LNCaP clone FGC (cell line): ENCODE results near the gene SRCIN1.
"Not testable (repeated sequence)": the region's sequence is repeated elsewhere in the genome, so short reads cannot be mapped to it uniquely, and the experiment has no call there.

ENCODE experiments used
- DNase-seq: peaks from one replicate; pipeline ENCODE4 v3.0.0-alpha.2; 2011; ENCODE audit warnings: low read depth
- H3K4me3 ChIP-seq: 2 replicates; pipeline ENCODE4 v1.5.1; 2011; ENCODE audit warnings: mild to moderate bottlenecking, low read depth, low read length, control low read depth
- TF ChIP-seq, protein P1 (sequence below): IDR thresholded peaks from 2 replicates; pipeline ENCODE4 v1.5.1; 2012; ENCODE audit warnings: mild to moderate bottlenecking; ENCODE audit not compliant: control insufficient read depth, insufficient read depth; ENCODE audit errors: extremely low read depth

Gene SRCIN1, protein sequence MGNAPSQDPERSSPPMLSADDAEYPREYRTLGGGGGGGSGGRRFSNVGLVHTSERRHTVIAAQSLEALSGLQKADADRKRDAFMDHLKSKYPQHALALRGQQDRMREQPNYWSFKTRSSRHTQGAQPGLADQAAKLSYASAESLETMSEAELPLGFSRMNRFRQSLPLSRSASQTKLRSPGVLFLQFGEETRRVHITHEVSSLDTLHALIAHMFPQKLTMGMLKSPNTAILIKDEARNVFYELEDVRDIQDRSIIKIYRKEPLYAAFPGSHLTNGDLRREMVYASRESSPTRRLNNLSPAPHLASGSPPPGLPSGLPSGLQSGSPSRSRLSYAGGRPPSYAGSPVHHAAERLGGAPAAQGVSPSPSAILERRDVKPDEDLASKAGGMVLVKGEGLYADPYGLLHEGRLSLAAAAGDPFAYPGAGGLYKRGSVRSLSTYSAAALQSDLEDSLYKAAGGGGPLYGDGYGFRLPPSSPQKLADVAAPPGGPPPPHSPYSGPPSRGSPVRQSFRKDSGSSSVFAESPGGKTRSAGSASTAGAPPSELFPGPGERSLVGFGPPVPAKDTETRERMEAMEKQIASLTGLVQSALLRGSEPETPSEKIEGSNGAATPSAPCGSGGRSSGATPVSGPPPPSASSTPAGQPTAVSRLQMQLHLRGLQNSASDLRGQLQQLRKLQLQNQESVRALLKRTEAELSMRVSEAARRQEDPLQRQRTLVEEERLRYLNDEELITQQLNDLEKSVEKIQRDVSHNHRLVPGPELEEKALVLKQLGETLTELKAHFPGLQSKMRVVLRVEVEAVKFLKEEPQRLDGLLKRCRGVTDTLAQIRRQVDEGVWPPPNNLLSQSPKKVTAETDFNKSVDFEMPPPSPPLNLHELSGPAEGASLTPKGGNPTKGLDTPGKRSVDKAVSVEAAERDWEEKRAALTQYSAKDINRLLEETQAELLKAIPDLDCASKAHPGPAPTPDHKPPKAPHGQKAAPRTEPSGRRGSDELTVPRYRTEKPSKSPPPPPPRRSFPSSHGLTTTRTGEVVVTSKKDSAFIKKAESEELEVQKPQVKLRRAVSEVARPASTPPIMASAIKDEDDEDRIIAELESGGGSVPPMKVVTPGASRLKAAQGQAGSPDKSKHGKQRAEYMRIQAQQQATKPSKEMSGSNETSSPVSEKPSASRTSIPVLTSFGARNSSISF

DNA sequence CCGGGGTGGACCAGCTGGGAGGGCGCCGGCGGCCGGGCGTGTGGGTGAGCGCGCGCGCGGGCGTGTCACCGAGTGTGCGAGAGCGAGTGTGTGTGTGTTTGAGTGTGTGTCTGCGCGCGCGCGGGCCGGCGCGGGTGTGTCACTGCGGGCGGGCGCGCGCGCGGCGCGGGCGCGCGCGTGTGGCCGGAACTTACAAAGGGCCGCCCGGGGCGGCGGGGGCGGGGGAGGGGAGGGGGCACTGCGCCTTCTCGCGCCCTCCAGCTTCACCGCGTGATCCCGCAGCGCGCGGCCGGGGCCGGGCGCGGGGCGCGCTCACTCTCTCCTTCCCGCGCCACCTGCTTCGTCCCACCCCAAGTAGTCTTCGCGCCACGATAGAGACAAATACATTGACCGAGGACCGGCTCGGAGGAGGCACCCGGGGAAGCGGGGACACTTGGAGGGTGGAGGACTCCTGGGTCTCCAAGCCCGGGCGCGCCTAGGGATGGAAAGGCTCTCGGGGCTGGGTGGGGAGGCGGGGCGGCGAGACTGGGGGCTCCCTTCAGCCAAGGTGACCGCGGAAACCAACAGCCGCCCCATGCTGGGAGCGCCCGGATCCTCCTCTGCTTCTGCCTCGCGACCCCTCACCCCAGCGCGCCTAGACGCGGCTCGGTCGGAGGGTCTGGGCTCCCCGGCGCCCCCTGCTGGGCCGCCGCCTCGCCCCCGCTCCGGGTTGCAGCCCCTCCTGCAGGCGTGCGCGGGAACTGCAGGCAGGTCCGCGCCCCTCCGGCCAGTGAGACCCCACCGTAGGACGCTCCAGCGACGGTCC, at the start of gene SRCIN1:
SRCIN1 (minus strand) TSS at position 112 of the 805 bp plus-strand sequence. CDS start 247 bp downstream, outside the sequence.
- no peak for DNase-seq
- peak within 1 kb of the TSS; percentile 68 for H3K4me3 ChIP-seq
- TF ChIP-seq, protein P1, sequence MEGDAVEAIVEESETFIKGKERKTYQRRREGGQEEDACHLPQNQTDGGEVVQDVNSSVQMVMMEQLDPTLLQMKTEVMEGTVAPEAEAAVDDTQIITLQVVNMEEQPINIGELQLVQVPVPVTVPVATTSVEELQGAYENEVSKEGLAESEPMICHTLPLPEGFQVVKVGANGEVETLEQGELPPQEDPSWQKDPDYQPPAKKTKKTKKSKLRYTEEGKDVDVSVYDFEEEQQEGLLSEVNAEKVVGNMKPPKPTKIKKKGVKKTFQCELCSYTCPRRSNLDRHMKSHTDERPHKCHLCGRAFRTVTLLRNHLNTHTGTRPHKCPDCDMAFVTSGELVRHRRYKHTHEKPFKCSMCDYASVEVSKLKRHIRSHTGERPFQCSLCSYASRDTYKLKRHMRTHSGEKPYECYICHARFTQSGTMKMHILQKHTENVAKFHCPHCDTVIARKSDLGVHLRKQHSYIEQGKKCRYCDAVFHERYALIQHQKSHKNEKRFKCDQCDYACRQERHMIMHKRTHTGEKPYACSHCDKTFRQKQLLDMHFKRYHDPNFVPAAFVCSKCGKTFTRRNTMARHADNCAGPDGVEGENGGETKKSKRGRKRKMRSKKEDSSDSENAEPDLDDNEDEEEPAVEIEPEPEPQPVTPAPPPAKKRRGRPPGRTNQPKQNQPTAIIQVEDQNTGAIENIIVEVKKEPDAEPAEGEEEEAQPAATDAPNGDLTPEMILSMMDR = peak; percentile 99

DNA sequence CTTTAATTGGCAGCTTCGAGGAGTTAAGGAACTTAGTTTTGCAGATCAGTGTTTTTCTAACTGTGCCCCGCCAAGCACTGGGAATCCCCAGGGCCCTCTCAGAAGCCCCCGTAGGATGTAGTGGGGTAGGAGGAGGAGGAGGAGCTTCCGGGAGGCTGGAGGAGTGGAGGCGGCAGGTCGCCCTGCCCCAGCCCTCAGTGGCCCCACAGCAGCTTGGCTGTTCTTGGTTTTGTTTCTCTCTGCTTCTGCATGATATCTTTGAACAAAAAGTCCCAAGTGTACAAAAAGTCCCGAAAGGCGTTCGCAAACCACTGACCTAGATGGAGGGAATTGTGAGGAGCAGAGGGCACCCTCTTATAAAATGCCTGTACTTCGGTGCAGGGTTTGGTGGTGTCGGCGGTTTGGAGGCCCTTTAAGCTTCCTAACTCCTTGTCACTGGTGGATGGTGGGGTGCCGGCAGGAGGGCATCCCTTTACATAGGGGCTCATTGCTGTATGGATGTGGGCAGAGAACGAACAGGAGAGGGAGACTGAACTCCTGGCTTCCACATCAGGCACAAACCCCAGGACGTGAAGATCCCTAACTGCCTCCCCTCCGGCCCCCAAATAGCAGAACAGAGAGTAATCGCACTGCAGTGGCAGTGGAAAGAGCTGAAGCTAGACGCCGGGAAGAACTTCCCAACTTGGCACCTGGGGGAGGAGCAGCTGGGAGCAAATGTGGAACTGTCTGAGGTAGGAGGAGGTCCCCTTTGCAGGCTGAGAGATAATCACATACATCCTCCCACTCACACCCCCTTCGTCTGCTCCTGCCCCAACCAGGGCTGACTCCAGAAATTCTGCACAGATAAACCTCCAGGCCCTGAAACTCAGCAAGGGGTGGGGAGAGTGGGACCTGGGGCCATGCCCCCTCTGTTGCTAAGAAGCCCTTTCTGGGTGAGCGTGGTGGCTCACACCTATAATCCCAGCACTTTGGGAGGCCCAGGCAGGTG, 49.0 kb upstream of the SRCIN1 start:
- no peak for DNase-seq
- no peak overlapping the region for H3K4me3 ChIP-seq
- TF ChIP-seq, protein P1 = no peak

DNA sequence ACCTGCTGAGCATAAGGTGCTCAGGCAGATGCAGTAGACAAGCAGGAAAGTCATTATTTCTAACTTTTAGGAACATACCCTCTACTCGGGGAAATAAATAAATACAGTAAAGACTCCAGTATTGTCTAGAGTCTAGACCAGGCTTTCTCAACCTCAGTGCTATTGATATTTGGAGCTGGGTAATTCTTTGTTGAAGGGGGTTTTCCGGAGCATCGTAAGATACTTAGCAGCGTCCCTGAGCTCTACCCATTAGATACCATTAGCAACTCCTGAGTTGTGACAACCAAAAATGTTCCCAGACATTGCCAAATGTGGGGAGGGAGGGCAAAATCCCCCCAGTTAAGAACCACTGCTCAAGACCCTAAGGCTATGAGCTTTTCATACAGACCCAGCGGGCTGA, 47.9 kb upstream of the SRCIN1 start:
- no peak overlapping the region for H3K4me3 ChIP-seq
- DNase-seq = no peak
- TF ChIP-seq, protein P1 = no peak

DNA sequence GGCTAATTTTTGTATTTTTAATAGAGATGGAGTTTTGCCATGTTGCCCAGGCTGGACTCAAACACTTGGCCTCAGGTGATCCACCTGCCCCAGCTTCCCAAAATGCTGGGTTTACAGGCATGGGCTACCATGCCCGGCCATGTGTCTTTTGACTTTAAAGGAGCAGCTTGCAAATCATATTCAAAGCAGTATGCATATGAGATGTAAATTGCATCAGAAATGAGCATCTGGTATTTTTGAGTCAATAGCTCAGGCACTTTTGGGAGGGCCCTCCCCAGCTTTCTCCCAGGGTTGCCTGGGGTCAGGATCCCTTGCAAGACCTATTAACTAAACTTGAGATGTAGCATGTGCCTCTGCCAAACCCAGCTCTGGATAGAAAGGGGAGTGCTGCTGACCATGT, 47.5 kb upstream of the SRCIN1 start:
- DNase-seq = no peak
- no peak overlapping the region for H3K4me3 ChIP-seq
- TF ChIP-seq, protein P1 = no peak

DNA sequence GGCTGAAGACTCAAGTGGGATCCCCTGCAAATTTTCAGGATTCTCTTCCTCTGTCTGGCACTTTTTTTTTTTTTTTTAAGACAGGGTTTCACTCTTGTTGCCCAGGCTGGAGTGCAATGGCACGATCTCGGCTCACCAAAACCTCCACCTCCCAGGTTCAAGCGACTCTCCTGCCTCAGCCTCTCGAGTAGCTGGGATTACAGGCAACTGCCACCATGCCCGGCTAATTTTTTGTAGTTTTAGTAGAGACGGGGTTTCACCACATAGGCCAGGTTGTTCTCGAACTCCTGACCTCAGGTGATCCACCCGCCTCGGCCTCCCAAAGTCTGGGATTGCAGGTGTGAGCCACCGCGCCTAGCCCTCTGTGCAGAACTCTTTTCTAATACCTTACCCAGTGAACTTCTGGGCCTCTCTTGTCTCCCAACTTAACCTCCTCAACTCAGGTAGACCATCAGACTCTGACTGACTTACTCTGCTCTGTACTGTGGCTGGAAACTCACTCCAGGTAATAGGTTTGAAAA, 45.0 kb upstream of the SRCIN1 start:
- not testable (repeated sequence) for DNase-seq, H3K4me3 ChIP-seq

DNA sequence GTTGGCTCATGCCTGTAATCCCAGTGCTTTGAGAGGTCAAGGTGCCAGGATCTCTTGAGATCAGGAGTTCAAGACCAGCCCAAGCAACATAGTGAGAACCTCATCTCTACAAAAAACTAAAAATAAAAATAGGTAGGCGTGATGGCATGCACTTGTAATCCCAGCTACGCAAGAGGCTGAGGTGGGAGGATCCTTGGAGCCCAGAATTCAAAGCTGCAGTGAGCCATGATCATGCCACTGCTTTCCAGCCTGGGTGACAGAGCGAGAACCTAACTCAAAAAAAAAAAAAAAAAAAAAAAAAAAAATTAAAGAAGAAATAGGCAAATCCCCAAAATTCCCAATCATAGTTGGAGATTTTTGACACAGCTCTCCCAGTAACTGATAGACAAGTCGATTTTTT, 32.2 kb upstream of the SRCIN1 start:
- DNase-seq = no peak
- no peak overlapping the region for H3K4me3 ChIP-seq
- TF ChIP-seq, protein P1 = no peak
